Measurements from ENCODE around the gene PIWIL1.

PIWIL1 gene

GRCh38 chr12:130308393-130308792 lies 29.3 kb upstream of the PIWIL1 start:
- no peak for DNase-seq
- H3K36me3 Mint-ChIP-seq (ENCODE audit: low read depth), result no peaks in the 10 kb centered on the region
- H3K4me3 Mint-ChIP-seq, result no peak overlapping the region
- no peak for TF ChIP-seq CTCF (IDR thresholded peaks at IDR 0.05)
- H3K4me1 Mint-ChIP-seq, result no peaks in the 10 kb centered on the region
- no peak overlapping the region for H3K27ac Mint-ChIP-seq
- peaks cover 5% of the 10 kb centered on the region for H3K9me3 Mint-ChIP-seq
- H3K27me3 Mint-ChIP-seq (ENCODE audit: low read depth, poor library complexity), result peaks cover 17% of the 10 kb centered on the region

GRCh38 chr12:130316251-130316650 lies 21.4 kb upstream of the PIWIL1 start:
- H3K4me3 Mint-ChIP-seq, result no peak overlapping the region
- peaks cover 19% of the 10 kb centered on the region for H3K27me3 Mint-ChIP-seq (ENCODE audit: low read depth, poor library complexity)
- TF ChIP-seq CTCF (IDR thresholded peaks at IDR 0.05), result no peak
- no peaks in the 10 kb centered on the region for H3K36me3 Mint-ChIP-seq (ENCODE audit: low read depth)
- no peak for DNase-seq
- H3K4me1 Mint-ChIP-seq, result peaks cover 14% of the 10 kb centered on the region
- H3K27ac Mint-ChIP-seq, result no peak overlapping the region
- peaks cover 5% of the 10 kb centered on the region for H3K9me3 Mint-ChIP-seq

GRCh38 chr12:130320536-130320935 lies 17.2 kb upstream of the PIWIL1 start:
- TF ChIP-seq CTCF (IDR thresholded peaks at IDR 0.05), result no peak

GRCh38 chr12:130322263-130322662 lies 15.4 kb upstream of the PIWIL1 start:
- Mint-ChIP-seq H3K36me3 (ENCODE audit: low read depth) (no peaks in the 10 kb centered on the region), H3K4me3 (no peak overlapping the region), H3K27ac (no peak overlapping the region), H3K27me3 (ENCODE audit: low read depth, poor library complexity) (peaks cover 43% of the 10 kb centered on the region), H3K4me1 (peaks cover 8% of the 10 kb centered on the region), H3K9me3 (no peaks in the 10 kb centered on the region)
- no peak for TF ChIP-seq CTCF (IDR thresholded peaks at IDR 0.05)
- no peak for DNase-seq

More at GRCh38 chr12:130320536-130320935, 17.2 kb upstream of the PIWIL1 start:
- no peak for DNase-seq
- H3K27ac Mint-ChIP-seq, result no peak overlapping the region
- no peak overlapping the region for H3K4me3 Mint-ChIP-seq
- no peaks in the 10 kb centered on the region for H3K36me3 Mint-ChIP-seq (ENCODE audit: low read depth)
- no peaks in the 10 kb centered on the region for H3K9me3 Mint-ChIP-seq
- peaks cover 14% of the 10 kb centered on the region for H3K4me1 Mint-ChIP-seq
- peaks cover 37% of the 10 kb centered on the region for H3K27me3 Mint-ChIP-seq (ENCODE audit: low read depth, poor library complexity)

- no peak for TF ChIP-seq CTCF (IDR thresholded peaks at IDR 0.05)
- peaks cover 6% of the 10 kb centered on the region for H3K4me1 Mint-ChIP-seq
- H3K27ac Mint-ChIP-seq, result no peak overlapping the region
- H3K9me3 Mint-ChIP-seq, result peaks cover 13% of the 10 kb centered on the region
- H3K4me3 Mint-ChIP-seq, result no peak overlapping the region
- DNase-seq, result no peak
- peaks cover 38% of the 10 kb centered on the region for H3K27me3 Mint-ChIP-seq (ENCODE audit: low read depth, poor library complexity)
- no peaks in the 10 kb centered on the region for H3K36me3 Mint-ChIP-seq (ENCODE audit: low read depth)
These were observed 7.0 kb upstream of the PIWIL1 start for GRCh38 chr12:130330685-130331084.

DNA sequence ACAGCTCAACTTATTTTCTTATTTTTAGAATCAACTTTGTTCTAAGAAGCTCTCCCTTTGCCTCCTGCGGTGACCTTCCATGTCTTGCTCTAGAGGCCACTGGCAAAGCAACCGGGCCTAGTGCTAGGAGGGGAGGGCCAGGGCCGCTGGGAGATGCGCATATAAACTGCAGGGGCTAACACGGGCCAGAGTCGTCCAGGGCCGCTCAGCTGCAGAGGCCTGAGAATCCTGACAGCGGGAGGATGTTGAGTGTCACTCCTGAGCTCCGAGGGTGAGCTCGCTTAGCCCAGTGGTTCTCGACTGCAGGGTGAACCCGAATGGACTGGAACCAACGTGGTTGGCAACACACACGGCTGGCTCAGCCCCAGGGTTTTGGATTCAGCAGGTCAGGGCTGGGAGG lies 6.5 kb upstream of the PIWIL1 start:
- Mint-ChIP-seq H3K27me3 (ENCODE audit: low read depth, poor library complexity) (peaks cover 37% of the 10 kb centered on the region), H3K4me3 (no peak overlapping the region), H3K27ac (no peak overlapping the region), H3K4me1 (peaks cover 6% of the 10 kb centered on the region), H3K36me3 (ENCODE audit: low read depth) (no peaks in the 10 kb centered on the region), H3K9me3 (peaks cover 13% of the 10 kb centered on the region)
- no peak for TF ChIP-seq CTCF (IDR thresholded peaks at IDR 0.05)
- DNase-seq, result no peak
